HepG2 (cell line): Measurements from ENCODE around the gene MVB12A. TPM values are rescaled to one million over a fixed set of nuclear protein-coding genes. Genes with fewer than 3 reads are reported as not detected.
A peak's percentile ranks its signal among the peaks of the same experiment; 100 is the strongest.

ENCODE experiments used
- EHMT2 ChIP-seq: fragments of 200-600 bp; sonication (generic); IDR thresholded peaks from 2 replicates; pipeline ENCODE4 v1.7.0; 2017; ENCODE audit warnings: antibody characterized with exemption, low read depth, low read length, borderline replicate concordance
- HMGA1 ChIP-seq: sonication (generic); formaldehyde crosslinking; conservative IDR thresholded peaks from 2 replicates; pipeline ENCODE4 v1.4.0; 2020; ENCODE audit warnings: missing genetic modification reagents
- HOMEZ ChIP-seq: IDR thresholded peaks from 2 replicates; pipeline ENCODE4 v1.6.1; 2016; ENCODE audit warnings: low read depth
- KDM1A ChIP-seq: IDR thresholded peaks from 2 replicates; pipeline ENCODE4 v1.6.1; 2016; ENCODE audit warnings: missing compliant biosample characterization
- MED8 ChIP-seq: sonication (generic); formaldehyde crosslinking; IDR thresholded peaks from 2 replicates; pipeline ENCODE4 v1.8.1; 2023; ENCODE audit warnings: mild to moderate bottlenecking, missing genetic modification reagents; ENCODE audit not compliant: insufficient replicate concordance
- MYC ChIP-seq: sonication (generic); formaldehyde crosslinking; IDR thresholded peaks from 2 replicates; pipeline ENCODE4 v1.9.0; 2021; ENCODE audit warnings: missing genetic modification reagents, borderline replicate concordance
- NFIB ChIP-seq: sonication (generic); formaldehyde crosslinking; IDR thresholded peaks from 2 replicates; pipeline ENCODE4 v1.9.0; 2021; ENCODE audit warnings: missing genetic modification reagents, mild to moderate bottlenecking, borderline replicate concordance
- SMARCE1 ChIP-seq: fragments of 450-650 bp; IDR thresholded peaks from 2 replicates; pipeline ENCODE4 v1.6.1; 2017; ENCODE audit warnings: borderline replicate concordance
- SPEN ChIP-seq: sonication (generic); formaldehyde crosslinking; IDR thresholded peaks from 2 replicates; pipeline ENCODE4 v1.5.1; 2020; ENCODE audit warnings: low read depth, mild to moderate bottlenecking, missing genetic modification reagents
- TEAD2 ChIP-seq: sonication (generic); formaldehyde crosslinking; IDR thresholded peaks from 2 replicates; pipeline ENCODE4 v1.9.0; 2021; ENCODE audit warnings: missing genetic modification reagents
- WIZ ChIP-seq: sonication (generic); formaldehyde crosslinking; IDR thresholded peaks from 2 replicates; pipeline ENCODE4 v1.5.1; 2020; ENCODE audit warnings: mild to moderate bottlenecking, missing genetic modification reagents
- ZFAT ChIP-seq: sonication (generic); formaldehyde crosslinking; conservative IDR thresholded peaks from 2 replicates; pipeline ENCODE4 v1.8.1; 2023; ENCODE audit warnings: missing genetic modification reagents, inconsistent platforms
- ZFP90 ChIP-seq: sonication (generic); formaldehyde crosslinking; IDR thresholded peaks from 2 replicates; pipeline ENCODE4 v1.8.0; 2022; ENCODE audit warnings: missing genetic modification reagents, mild to moderate bottlenecking, inconsistent platforms, borderline replicate concordance
- ZHX2 ChIP-seq, 2 experiments: sonication (generic) in 1 of 2; formaldehyde crosslinking in 1 of 2; IDR thresholded peaks; 2 replicates each; pipeline versions ENCODE4 v1.6.1 to v1.9.0; 2014 to 2022; ENCODE audit warnings: antibody characterized with exemption in 1 of 2, borderline replicate concordance in 1 of 2, inconsistent platforms in 1 of 2, low read depth in 1 of 2, missing genetic modification reagents in 1 of 2
- ZNF20 ChIP-seq: sonication (generic); formaldehyde crosslinking; IDR thresholded peaks from 2 replicates; pipeline ENCODE4 v1.4.0; 2020; ENCODE audit warnings: mild to moderate bottlenecking, moderate library complexity, missing genetic modification reagents
- ZNF563 ChIP-seq: sonication (generic); formaldehyde crosslinking; IDR thresholded peaks from 2 replicates; pipeline ENCODE4 v1.8.0; 2022; ENCODE audit warnings: mild to moderate bottlenecking, moderate library complexity, missing genetic modification reagents
- ZNF589 ChIP-seq: sonication (generic); formaldehyde crosslinking; conservative IDR thresholded peaks from 2 replicates; pipeline ENCODE4 v1.8.0; 2022; ENCODE audit warnings: mild to moderate bottlenecking, moderate library complexity, missing genetic modification reagents
- ZNF800 ChIP-seq: sonication (generic); formaldehyde crosslinking; IDR thresholded peaks from 2 replicates; pipeline ENCODE4 v1.4.0; 2020; ENCODE audit warnings: missing genetic modification reagents
- polyA plus RNA-seq, 8 experiments: library from polyadenylated mRNA; depleted of rRNA in 3 of 8; stranded (reverse) in 7 of 8; unstranded in 1 of 8; fragments of >200 nt; fragmentation: Illumina TruSeq in 4 of 8; extraction: Trizol in 4 of 8; gene quantifications; 2 replicates each; pipeline versions ENCODE4 v1.2.1 to v1.2.3, GENCODE V29; 2011 to 2016; ENCODE audit warnings: low read depth in 4 of 8, missing spikeins in 1 of 8, mixed read lengths in 1 of 8; ENCODE audit not compliant: insufficient read depth in 1 of 8
- total RNA-seq, 5 experiments: library from RNA; depleted of rRNA; stranded (reverse); fragments of >200 nt; fragmentation: Illumina TruSeq; extraction: Trizol; gene quantifications; 2 replicates each; pipeline ENCODE4 v1.2.3, GENCODE V29; 2016; ENCODE audit warnings: low read depth in 1 of 5

MVB12A gene
- total and polyA plus RNA-seq, 2 of the 13 experiments (the other 11 are each of a cell fraction or from before 2014, with no cell fraction given), result 35.7 to 36.1 TPM

GRCh38 chr19:17419621-17420474 lies at the start of gene MVB12A (continued):
- TF ChIP-seq SPEN (CRISPR knock-in tag) (peak; percentile 78), ZFP90 (CRISPR knock-in tag) (peak; percentile 86), ZNF563 (CRISPR knock-in tag) (peak; percentile 46), TEAD2 (CRISPR knock-in tag) (no peak), WIZ (CRISPR knock-in tag) (no peak), MED8 (CRISPR knock-in tag) (no peak), HMGA1 (CRISPR knock-in tag) (no peak), EHMT2 (no peak), KDM1A (CRISPR knock-in tag) (peak; percentile 34; the same call in 1 of the 2 replicates), NFIB (CRISPR knock-in tag) (no peak), MYC (CRISPR knock-in tag) (peak; percentile 87; the same call in 1 of the 2 replicates), ZNF800 (CRISPR knock-in tag) (0 out of 2 replicates have a peak, but pooled peaks have one; percentile 60), ZNF20 (CRISPR knock-in tag) (no peak), SMARCE1 (no peak), HOMEZ (no peak), ZHX2 (IDR thresholded peaks at IDR 0.05; ENCODE audit: low read depth) (peak; percentile 93), ZHX2 (CRISPR knock-in tag; IDR thresholded peaks at IDR 0.05; ENCODE audit: borderline replicate concordance) (no peak), ZFAT (no peak), ZNF589 (CRISPR knock-in tag) (no peak)
